BE2C (cell line): Measurements from ENCODE around the gene USP48.

Experiments used
- DNase-seq: peaks from one replicate; pipeline ENCODE4 v3.0.0-alpha.2; 2020
- H3K27me3 ChIP-seq: fragments of 250-450 bp; sonication (Bioruptor Pico); 2 replicates; pipeline ENCODE4 v1.5.1; 2020; ENCODE audit warnings: mild to moderate bottlenecking
- H3K36me3 ChIP-seq: fragments of 250-450 bp; sonication (Bioruptor Pico); 2 replicates; pipeline ENCODE4 v1.5.1; 2020; ENCODE audit warnings: mild to moderate bottlenecking
- H3K4me1 ChIP-seq: fragments of 250-450 bp; sonication (Bioruptor Pico); 2 replicates; pipeline ENCODE4 v1.5.1; 2020
- H3K4me3 ChIP-seq: 2 replicates; pipeline ENCODE4 v1.5.1; 2011; ENCODE audit warnings: low read depth, low read length
- H3K9me3 ChIP-seq: fragments of 250-450 bp; sonication (Bioruptor Pico); 2 replicates; pipeline ENCODE4 v1.5.1; 2020
- TF ChIP-seq, protein P1 (sequence below): IDR thresholded peaks from 2 replicates; pipeline ENCODE4 v1.5.1; 2012; ENCODE audit warnings: mild to moderate bottlenecking, low read depth, low read length

The USP48 gene

DNA sequence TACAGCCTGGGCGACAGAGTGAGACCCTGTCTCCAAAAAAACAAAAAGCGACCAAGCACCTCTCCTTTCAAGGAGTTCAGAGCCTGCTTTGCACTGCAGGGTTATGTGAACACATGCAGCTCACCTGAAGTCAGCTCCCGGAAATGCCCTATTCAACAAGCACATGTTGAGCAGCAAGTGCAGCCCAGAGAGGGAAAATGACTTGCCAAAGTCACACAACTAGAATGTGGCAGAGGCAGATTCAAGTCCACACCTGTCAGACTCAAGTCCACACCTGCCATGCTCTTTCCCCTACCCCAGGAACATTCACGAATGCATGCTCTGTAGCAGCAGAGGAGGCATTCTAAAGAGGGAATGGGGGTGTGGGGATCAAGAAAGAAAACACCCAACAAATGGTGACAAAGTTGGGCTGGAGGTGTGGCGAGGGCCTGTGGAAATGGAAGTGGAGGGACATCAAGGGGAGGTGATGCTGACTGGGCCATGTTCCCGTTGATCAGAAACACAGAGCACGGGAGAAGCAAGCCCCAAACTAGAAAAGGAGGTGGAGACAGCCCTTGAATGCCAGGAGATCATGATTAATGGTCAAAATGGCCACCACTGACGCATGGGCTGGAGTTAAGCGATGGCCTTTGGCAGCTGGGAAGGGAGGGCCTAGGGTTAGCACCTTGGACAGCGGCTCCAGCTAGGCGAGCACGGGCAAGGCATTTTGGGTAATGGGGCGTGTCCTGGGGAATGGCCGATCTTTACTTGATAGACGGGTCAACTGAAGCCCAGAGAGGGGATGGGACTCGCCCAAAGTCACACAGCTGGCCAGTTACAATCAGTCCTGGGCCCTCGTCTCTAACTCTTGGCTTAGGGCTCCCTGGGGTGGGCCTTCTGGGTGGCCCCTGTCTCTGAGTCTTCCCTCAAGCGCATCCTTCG lies 135.3 kb downstream of the USP48 start:
- TF ChIP-seq, protein P1, sequence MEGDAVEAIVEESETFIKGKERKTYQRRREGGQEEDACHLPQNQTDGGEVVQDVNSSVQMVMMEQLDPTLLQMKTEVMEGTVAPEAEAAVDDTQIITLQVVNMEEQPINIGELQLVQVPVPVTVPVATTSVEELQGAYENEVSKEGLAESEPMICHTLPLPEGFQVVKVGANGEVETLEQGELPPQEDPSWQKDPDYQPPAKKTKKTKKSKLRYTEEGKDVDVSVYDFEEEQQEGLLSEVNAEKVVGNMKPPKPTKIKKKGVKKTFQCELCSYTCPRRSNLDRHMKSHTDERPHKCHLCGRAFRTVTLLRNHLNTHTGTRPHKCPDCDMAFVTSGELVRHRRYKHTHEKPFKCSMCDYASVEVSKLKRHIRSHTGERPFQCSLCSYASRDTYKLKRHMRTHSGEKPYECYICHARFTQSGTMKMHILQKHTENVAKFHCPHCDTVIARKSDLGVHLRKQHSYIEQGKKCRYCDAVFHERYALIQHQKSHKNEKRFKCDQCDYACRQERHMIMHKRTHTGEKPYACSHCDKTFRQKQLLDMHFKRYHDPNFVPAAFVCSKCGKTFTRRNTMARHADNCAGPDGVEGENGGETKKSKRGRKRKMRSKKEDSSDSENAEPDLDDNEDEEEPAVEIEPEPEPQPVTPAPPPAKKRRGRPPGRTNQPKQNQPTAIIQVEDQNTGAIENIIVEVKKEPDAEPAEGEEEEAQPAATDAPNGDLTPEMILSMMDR = no peak
- Histone ChIP-seq H3K4me3 (no peak overlapping the region), H3K36me3 (no peaks in the 10 kb centered on the region), H3K27me3 (no peaks in the 10 kb centered on the region), H3K9me3 (no peaks in the 10 kb centered on the region), H3K4me1 (no peaks in the 10 kb centered on the region)
- no peak for DNase-seq

DNA sequence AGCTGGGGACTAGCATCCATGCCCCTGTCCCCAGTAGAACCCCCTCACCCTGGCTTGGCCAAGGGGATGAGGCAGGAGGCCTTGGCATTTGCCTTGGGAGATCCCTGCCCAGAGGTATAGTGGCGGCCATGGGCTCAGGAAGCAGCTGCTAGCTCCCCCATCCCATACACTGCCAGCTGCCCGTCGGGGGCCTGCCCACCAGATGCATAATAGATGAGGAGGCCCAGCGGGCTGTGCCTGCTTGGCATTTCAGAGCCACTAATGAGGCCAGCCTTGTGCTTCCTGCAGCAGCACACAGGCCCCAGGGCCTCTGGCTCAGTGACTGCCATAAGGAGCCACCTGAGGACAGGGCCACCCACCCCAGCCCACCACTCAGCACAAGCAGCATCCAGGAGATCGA lies 137.4 kb downstream of the USP48 start:
- TF ChIP-seq, protein P1 = no peak
- Histone ChIP-seq H3K4me1 (no peaks in the 10 kb centered on the region), H3K9me3 (no peaks in the 10 kb centered on the region), H3K27me3 (no peaks in the 10 kb centered on the region), H3K36me3 (no peaks in the 10 kb centered on the region), H3K4me3 (no peak overlapping the region)
- DNase-seq = no peak

DNA sequence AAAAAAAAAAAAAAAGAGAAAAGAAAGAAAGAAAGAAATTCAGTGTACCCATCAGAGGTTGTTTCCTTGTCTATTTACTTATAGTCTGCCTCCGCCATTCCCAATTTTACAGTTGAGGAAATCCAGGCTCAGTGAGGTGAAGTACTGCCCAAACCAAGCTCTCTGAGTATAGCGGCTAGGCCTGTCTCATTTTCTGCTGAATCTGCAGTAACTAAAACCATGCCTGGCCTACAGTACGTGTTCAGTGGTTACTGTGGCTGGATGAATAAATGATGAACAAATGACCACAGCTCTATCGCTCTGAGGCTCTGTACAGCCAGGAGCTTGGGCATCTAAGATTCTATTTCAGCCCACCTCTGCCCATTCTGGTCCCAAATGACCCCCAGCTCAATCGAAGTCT lies 138.0 kb downstream of the USP48 start:
- no peak for DNase-seq
- no peaks in the 10 kb centered on the region for H3K9me3 ChIP-seq
- no peaks in the 10 kb centered on the region for H3K4me1 ChIP-seq
- no peaks in the 10 kb centered on the region for H3K36me3 ChIP-seq
- no peaks in the 10 kb centered on the region for H3K27me3 ChIP-seq
- no peak overlapping the region for H3K4me3 ChIP-seq
- TF ChIP-seq, protein P1 = no peak

DNA sequence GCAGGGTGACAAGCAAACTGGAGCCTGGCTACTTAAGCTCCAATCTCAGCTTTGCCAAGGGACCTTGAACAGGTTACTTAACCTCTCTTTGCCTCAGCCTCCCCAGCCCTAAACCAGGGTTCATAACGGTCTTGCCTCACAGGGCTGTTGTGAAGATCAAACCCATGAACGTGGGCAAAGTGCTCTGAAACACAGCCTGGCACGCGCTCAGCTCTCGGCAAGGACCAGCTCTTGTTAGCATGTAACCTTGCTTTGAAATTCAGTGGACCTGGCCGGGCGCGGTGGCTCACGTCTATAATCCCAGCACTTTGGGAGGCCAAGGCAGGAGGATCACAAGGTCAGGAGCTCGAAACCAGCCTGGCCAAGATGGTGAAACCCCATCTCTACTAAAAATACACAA lies 138.6 kb downstream of the USP48 start:
- TF ChIP-seq, protein P1 = no peak
- Histone ChIP-seq H3K36me3 (no peaks in the 10 kb centered on the region), H3K9me3 (no peaks in the 10 kb centered on the region), H3K4me1 (no peaks in the 10 kb centered on the region), H3K4me3 (no peak overlapping the region), H3K27me3 (no peaks in the 10 kb centered on the region)
- DNase-seq = no peak

DNA sequence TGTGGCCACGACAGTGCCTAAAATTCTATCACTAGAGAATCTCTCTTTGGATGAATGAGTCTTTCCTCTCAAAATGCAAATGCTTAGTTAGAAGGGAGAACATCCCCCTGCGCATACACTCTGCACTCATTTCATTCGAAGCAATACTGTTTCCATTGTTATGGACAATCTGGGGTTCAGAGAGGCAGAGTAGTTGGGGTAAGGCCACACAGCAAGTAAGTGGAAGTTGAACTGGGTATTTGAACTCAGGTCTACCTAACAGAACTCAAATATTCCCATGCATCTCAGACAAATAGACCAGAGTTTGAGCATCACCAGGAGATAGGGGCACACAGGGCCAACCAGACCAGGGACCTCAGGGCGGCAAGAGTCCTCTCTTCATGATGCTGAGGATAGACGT lies 139.3 kb downstream of the USP48 start:
- no peak overlapping the region for H3K4me3 ChIP-seq
- H3K4me1 ChIP-seq = no peaks in the 10 kb centered on the region
- H3K27me3 ChIP-seq = no peaks in the 10 kb centered on the region
- H3K36me3 ChIP-seq = no peaks in the 10 kb centered on the region
- no peaks in the 10 kb centered on the region for H3K9me3 ChIP-seq
- no peak for DNase-seq
- TF ChIP-seq, protein P1 = no peak
